Breast epithelium (tissue), 3 donors: ENCODE data around the gene ZNF552.
"Not testable (repeated sequence)": the region's sequence is repeated elsewhere in the genome, so short reads cannot be mapped to it uniquely, and the experiment has no call there.

Source experiments
- POLR2AphosphoS5 ChIP-seq, 3 donors: sonication (generic); formaldehyde crosslinking; IDR thresholded peaks; one replicate each; pipeline ENCODE4 v1.6.1; 2017; ENCODE audit warnings: antibody characterized with exemption in 3 of 3
- TF ChIP-seq, protein P1 (sequence below), 3 donors: fragments of 450-650 bp; IDR thresholded peaks; one replicate each; pipeline ENCODE4 v1.5.1; 2016 to 2017; ENCODE audit warnings: antibody characterized with exemption in 3 of 3, mild to moderate bottlenecking in 3 of 3, moderate library complexity in 3 of 3

DNA sequence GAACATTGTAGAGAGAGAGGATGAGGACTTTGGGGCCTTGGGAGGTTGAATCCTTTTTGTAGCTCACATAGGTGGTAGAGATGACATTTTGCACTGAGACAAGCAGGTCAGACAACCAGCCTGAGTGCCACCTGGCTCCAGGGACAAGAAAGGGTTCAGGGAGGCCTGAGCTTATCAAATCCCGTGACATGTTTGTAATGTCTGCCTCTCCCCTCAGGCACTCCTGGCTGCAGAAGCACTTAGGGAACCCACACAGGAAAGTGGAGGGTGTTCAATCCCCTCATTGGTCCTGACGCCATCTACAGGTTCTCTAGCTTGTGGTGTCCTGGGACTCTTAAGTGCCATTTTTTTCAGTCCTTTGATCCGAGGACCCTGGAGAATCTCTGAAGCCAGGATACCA is 6.4 kb upstream of the ZNF552 start:
- TF ChIP-seq, protein P1, sequence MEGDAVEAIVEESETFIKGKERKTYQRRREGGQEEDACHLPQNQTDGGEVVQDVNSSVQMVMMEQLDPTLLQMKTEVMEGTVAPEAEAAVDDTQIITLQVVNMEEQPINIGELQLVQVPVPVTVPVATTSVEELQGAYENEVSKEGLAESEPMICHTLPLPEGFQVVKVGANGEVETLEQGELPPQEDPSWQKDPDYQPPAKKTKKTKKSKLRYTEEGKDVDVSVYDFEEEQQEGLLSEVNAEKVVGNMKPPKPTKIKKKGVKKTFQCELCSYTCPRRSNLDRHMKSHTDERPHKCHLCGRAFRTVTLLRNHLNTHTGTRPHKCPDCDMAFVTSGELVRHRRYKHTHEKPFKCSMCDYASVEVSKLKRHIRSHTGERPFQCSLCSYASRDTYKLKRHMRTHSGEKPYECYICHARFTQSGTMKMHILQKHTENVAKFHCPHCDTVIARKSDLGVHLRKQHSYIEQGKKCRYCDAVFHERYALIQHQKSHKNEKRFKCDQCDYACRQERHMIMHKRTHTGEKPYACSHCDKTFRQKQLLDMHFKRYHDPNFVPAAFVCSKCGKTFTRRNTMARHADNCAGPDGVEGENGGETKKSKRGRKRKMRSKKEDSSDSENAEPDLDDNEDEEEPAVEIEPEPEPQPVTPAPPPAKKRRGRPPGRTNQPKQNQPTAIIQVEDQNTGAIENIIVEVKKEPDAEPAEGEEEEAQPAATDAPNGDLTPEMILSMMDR (IDR thresholded peaks at IDR 0.05) = not testable (repeated sequence)
- not testable (repeated sequence) for TF ChIP-seq POLR2AphosphoS5 (IDR thresholded peaks at IDR 0.05)
